Stimulated activated CD8-positive, alpha-beta memory T cell treated with anti-CD3 and anti-CD28 coated beads, Interleukin-15, amount 100 ng/mL, for 1 hour (primary cell): Measurements from ENCODE around the gene CALR3.
"Not testable (repeated sequence)": the region's sequence is repeated elsewhere in the genome, so short reads cannot be mapped to it uniquely, and the experiment has no call there.

ENCODE experiments used
- DNase-seq: peaks from one replicate; pipeline ENCODE4 v3.0.0-alpha.2; 2020; ENCODE audit warnings: low read depth

CALR3 gene

DNA sequence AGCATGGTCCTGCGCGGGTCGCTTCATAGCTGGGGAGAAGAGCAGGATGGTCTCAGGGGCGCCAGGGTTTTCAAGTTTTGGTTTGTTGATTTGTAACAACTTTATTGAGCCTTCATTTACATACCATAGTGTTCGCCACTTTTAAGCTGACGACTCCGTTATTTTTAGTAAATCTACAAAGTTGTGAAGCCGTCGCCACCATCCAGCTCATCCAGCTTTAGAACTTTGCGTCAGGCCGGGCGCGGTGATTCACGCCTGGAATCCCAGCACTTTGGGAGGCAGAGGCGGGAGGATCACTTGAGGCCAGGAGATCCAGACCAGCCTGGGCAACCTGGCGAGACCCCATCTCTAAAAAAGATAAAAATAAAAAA is 631 bp upstream of the CALR3 start:
- DNase-seq: no peak

DNA sequence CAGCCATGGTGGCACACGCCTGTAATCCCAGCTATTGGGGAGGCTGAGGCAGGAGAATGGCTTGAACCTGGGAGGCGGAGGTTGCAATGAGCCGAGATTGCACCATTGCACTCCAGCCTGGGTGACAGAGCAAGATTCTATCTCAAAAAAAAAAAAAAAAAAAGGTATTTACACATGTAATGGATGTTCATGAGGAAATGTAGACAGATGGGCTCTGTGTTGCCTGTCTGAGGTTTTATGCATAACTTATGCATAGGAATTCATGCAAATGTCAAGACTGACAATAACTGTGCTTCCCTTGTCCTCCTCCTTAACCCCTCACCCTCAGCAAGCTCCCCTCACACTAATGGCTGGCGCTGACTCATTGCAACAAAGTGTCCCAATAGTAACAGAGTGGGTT is 9.5 kb downstream of the CALR3 start:
- not testable (repeated sequence) for DNase-seq

DNA sequence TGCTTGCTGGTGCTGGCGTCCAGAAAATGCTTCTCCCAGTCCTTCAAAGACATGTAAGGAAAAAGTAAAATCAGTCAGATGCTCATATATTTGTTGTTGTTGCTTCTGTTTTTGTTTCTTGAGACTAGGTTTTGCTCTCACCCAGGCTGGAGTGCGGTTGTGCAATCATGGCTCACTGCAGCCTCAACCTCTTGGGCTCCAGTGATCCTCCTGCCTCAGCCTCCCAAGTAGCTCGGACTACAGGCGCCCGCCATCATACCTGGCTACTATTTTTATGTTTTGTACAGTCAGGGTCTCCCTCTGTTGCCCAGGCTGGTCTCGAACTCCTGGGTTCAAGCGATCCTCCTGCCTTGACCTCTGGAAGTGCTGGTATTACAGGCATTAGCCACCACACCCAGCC is 13.2 kb downstream of the CALR3 start:
- DNase-seq: no peak

DNA sequence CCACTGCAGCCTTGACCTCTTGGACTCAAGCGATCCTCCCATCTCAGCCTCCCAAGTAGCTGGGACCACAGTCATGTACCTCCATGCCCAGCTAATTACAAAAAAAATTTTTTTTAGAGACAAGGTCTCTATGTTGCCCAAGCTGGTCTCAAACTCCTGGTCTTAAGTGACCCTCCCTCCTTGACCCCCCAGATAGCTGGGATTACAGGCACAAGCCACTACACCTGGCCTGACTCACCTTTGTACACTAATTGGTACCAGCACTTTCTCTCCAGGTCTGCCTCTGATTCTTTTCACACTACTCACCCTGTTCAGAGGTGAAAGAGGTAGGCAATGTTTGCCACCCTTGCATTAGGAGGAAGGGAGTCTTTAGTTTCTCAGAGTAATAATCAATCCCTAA is 18.7 kb downstream of the CALR3 start:
- DNase-seq: no peak

DNA sequence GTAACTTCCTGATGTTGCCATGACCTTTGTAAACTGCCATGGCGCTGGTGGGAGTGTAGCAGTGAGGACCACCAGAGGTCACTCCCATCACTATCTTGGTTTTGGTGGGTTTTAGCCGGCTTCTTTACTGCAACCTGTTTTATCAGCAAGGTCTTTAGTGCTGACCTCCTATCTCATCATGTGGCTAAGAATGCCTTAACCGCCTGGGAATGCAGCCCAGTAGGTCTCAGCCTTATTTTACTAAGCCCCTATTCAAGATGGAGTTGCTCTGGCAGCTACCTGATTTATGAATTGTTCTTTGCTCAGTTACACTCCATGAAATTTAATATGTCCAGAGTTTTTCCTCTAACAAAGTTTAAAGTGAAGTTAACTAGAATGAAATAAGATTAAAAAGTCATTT is 19.6 kb downstream of the CALR3 start:
- DNase-seq: no peak

DNA sequence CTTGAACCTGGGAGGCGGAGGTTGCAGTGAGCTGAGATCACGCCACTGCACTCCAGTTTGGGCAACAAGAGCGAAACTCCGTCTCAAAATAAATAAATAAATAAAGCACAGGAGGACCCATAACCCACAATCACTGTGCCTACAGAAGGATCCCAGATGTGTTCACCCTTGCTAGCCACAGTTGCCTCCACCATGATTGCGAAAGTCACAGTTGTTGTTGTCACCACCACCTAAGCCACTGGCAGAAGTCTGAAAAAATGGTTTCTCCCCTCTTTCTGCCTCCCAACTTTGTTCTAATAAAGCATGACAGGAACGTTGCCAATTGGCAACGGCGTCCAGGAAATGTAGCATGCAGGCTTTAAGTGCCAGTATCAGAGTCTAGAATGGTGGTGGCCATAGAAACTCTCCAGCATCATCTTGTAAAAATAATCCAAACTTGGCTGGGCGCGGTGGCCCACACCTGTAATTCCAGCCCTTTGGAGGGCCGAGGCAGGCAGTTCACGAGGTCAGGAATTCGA is 22.0 kb downstream of the CALR3 start:
- no peak for DNase-seq

DNA sequence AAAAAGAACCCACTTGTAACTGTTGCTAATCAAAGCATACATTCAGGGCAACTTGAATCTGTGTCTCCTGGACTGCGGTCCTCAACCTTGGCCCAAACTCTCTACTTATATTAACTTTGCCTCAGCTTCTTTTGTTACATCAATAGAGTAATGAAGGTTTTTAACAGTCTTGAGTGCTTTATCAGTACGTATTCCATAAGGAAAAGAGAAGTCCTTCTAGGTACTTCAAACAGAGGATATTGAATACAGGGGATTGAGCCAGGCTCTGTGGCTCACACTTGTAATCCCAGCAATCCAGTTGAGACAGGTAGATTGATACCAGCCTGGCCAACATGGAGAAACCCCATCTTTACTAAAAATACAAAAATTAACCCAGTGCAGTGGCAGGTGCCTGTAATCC is 23.0 kb downstream of the CALR3 start:
- no peak for DNase-seq

DNA sequence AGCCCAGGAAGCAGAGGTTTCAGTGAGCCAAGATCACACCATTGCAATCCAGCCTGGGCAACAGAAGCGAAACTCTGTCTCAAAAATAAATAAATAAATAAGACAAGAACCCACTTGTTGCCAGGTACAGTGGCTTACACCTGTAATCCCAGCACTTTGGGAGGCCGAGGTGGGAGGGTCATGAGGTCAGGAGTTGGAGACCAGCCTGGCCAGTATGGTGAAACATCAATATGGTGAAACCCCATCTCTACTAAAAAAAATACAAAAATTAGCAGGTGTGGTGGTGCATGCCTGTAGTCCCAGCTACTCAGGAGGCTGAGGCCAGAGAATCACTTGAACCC is 23.4 kb downstream of the CALR3 start:
- not testable (repeated sequence) for DNase-seq

DNA sequence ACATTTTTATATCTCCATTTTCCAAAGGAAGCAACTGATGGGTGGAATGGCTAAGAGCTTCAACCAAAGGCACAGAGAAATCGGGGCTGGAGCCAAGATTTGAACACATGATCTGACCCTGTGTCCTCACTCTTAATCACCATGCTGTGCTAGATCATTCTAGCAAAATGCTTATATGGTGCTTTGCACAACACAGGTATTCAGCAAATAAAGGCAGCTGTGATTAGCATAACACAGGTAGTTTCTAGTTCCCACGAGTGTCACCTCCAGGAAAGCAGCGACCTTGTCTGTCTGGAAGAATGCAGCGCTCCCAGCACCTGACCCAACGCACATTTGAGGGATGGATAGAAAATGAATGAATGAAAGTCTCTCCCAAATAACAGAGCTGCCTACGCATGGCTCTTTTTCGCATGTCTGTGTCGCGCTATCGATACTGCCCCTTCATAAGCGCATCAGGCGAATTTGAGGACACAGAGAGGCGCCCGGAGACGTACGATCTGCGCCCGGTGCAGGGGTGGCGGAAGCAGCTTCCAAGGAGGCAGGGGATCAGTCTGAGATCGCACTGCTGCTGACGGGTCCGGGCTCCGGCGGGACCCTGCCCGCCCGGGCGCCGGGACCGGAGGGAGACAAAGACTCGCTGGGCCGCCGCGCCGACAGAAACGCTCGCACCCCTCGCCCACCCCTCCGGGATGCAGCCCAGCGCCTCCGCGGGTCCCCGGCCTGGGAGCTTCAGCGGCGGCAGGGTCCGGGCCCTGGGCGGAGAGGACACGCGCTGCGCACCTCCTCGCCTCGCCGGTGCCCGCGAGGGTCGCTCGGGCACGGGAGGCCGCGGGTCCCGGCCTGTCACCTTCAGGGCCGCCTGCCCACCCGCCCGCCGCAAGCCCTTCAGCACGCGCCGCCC is 24.8 kb downstream of the CALR3 start:
- no peak for DNase-seq

DNA sequence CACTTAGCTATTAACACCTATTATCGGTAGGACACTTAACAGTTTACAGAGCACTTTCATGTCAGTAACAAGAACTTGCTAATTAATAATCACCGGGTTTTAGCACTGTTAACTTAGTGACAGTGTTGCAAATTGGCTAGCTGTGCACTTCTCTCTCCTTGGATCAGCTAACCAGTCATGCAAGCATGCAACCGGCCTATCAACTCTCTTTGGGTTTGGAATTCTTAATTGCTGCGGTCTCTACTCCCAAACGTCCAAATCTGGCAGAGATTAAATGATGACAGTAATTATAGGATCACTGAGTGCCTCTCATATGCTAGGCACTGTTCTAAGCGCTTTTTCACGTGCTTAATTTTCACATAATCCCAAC is 25.4 kb downstream of the CALR3 start:
- DNase-seq: no peak

DNA sequence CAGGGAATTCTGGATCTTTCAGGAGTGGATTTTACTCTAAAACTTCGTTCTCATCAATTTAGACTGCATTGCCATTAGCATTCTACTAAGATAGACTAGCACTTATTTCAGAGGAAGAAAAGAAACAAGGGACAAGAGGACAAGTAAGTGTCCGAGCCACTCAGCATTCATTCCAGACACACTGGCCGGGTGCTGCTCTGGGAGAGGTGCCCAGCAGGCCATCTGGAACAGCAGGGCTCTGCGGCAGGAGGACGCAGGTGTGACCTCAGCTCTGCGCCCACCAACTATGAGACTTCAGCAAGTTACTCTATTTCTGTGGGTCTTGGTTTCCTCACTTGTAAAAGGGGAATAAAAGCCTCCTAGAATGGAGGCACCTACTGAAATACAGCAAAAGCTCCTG is 28.4 kb downstream of the CALR3 start:
- no peak for DNase-seq

DNA sequence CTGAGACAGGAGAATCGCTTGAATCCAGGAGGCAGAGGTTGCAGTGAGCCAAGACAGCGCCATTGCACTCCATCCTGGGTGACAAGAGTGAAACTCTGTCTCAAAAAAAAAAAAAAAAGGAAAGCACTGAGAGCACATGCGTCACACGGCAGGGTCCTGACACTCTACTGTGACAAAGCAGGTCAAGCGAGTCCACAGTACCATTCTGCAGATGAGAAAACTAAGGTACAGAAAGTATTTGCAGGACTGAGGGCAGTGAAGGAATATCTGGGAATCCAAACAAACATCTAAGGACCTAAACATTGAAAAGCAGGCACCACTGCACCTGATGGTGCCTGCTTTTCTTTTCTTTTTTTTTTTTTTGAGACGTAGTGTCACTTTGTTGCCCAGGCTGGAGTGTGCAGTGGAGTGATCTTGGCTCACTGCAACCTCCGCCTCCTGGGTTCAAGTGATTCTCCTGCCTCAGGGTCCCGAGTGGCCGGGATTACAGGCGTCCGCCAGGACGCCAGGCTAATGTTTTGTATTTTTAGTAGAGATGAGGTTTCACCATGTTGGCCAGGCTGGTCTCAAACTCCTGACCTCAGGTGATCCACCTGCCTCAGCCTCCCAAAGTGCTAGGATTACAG is 29.1 kb downstream of the CALR3 start:
- not testable (repeated sequence) for DNase-seq

DNA sequence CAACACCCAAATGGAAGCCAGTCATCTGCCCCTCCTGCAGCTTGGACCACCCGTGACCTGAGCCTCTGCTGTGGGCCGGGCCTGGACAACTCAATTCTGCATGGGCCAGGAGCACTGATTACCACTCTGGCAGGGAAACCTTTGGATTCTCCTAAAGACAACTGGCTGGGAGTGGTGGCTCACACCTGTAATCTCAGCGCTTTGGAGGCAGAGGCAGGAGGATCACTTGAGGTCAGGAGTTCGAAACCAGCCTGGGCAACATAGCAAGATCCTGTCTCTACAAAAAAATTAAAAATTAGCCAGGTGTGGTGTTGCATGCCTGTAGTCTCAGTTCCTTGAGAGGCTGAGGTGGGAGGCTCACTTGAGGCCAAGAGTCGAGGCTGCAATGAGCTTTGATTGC is 30.7 kb downstream of the CALR3 start:
- no peak for DNase-seq

DNA sequence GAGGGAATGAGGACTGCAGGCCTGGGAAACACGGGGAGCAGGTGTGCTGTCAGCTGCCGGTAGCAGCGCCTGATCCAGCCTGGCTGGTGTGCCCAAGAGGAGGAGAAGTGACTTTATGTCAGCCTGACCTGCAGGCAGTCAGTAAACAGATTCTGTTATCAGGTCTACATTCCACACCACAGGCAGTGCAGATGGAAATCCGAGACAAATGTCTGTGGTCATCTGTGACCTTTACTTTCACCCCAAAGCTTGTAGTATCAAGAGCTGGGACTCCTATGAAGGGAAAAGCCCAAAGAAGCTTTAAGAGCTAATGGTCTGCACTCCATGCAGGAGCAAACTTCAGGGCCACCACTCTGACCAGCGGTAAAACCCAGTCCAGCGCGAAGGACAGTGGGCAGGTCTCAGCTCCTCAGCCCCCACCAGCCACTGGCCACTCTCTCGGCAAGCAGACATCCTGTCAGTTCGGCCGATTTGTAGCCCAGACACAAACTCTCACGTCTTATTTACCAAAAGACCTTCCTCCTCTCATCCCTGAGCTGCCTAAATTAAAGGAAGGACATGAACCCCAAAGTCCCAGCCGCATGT is 31.9 kb downstream of the CALR3 start:
- no peak for DNase-seq

DNA sequence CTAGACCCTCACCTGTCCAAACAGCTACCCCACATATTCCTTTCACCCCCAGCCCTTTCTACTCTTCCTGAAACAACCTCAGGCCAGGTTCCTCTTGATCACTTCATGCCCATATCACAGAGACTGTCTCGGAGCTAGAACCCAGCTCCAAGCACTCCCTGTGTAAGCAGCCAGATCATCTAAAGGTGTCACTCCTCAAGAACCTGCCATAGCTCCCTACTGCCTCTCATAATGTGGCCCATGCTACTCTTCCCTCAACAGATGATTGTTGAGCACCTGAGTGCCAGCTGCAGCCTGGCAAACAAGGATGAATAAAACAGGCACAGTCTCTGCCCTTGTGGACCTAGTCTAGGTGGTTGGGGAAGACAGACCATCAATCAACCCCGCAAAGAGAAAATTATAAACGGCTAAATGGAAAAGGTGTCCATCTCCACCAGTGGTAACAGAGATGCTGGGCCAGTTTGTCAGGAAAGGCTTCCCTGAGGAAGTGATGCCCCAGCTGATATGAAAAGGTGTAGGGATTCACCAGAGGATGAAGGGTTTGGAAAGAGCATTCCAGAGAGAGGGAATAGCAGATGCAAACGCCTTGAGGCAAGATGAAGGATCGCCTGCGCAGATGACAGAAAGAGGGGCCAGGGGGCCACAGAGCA is 32.5 kb downstream of the CALR3 start:
- DNase-seq: no peak

DNA sequence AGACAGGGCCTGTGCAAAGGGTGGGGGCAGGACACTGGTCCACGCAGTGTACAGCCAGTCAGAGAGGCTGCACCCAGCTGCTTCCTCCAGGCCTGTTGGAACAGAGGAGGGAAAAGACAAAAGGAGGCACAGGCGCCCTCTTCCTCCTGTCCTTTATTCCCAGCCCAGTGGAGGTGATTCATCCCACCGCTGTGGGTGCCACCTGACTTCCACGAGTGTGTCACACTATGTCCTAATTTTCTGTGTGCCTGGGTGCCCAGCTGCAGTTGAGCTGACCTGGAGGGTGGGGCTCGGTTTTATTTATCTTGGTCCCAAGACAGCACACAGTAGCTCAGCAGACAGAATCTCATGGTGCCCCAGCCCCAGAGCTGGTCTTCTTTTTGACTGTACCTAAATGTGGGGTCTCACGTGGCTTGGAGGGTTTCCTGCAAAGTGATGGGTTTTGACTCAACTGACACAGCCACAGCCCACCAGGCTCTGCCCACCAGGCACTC is 33.2 kb downstream of the CALR3 start:
- no peak for DNase-seq

DNA sequence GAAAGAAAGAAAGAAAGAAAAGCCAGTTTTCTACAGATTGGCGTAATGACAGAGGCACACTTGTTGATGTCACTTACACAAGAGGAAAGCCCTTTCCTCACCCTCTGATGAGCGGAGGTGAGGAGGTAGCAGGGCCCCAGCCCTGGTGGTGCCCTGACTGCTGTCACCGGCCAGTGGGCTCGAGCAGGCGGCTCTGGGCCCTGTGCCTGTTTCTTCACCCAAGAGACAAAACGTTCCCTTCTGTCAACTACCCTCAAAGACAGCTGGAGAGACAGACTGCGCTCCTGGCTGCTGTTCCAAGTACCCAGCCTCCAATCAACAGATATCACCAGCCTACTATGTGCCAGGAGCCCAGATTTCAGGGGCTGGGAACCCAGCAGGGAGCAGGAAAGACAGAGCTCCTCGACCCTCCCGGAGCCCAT is 34.3 kb downstream of the CALR3 start:
- DNase-seq: no peak

DNA sequence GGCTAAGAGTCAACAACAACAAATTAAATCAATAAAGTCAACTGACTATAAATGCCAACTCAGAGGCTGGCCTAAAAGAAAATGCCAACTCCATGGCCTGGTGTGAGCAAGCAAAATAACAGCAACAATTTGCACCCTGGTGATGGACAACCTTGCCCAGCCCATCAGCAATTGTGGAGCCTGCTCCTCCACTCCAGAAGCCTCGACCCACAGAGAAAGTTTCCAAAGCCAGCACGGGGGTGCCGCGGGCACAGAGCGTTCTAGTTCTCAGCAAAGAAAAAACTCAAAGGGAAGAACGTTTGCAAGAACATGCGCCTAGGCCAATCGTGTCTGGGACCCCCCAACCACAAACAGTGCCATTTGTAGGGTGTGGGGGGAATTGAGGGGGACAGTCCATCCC is 35.5 kb downstream of the CALR3 start:
- DNase-seq: no peak

DNA sequence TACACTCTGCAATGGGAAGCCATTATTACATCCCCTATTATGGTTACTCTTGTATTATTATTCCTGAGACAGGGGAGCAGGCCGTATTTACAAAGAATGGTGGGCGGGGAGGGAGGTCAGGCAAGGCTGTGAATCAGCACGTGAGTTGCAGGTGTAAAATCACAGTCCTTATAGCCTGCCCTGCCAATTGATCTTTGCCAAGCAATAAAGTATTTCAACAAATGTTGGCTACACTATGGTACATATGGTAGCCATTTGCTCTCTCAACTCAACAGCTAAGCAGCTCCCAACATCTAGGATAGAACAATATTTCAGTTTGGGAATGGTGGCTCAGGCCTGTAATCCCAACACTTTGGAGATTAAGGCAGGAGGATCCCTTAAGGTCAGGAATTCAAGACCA is 36.3 kb downstream of the CALR3 start:
- no peak for DNase-seq

DNA sequence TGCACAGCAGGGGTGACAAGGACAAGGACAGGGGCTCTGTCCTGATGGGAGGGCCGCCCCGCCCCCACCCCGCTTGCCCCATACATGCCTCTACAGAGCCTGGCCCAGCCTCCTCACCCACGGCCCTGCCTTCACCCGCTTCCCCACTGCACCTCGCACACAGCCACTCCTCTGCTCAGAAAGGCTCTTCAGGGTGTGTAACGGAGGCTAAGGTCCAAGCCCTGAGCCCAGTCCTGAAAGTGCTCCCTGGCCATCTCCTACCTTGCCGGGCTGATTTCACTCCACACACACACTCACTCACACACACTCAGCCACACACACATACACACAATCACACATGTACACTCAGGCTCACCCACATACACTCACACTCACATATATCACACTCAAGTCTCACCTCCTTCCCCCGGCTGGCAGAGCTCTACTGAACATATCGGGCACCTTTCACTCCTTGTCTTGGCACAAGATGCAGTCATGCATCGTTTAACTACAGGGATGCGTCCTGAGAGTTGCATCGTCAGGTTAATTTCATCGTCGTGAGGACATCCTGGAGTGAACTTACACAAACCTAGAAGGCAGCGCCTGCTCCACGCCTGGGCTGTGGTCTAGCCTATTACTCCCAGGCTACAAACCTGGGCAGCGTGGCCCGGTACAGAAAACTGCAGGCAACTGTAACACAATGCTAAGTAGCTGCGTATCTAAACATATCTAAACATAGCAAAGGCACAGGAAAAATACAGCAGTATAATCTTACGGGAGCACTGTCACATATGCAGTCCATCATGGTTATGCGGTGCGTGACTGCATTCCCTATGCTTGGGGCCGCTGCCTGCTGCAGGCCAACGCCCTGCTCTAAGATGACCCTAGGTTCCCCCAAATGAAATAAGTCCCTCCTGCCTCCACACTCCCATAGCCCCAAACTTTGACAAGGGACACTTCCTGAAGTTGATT is 37.3 kb downstream of the CALR3 start:
- no peak for DNase-seq

DNA sequence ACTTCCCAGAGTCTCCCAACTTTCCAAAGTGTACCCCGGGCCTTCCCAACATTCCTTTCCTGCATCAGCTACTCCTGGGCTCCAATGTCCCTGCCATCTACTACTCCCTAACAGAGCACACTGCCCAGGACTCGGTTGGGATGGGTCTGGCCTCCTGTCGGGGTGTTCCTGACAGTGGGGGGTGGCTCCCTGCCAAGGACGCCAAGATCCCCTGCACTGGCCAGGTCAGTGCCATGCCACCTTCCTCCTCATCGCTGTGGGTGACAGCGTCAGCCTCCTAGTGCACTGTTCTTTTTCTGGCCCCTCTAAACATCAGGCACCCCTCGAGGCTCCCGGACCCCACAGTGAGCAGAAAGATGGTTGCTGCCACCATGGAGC is 38.0 kb downstream of the CALR3 start:
- no peak for DNase-seq
